ENCODE measurements around the gene GTPBP2.
"Not testable (repeated sequence)": the region's sequence is repeated elsewhere in the genome, so short reads cannot be mapped to it uniquely, and the experiment has no call there.

The GTPBP2 gene

DNA sequence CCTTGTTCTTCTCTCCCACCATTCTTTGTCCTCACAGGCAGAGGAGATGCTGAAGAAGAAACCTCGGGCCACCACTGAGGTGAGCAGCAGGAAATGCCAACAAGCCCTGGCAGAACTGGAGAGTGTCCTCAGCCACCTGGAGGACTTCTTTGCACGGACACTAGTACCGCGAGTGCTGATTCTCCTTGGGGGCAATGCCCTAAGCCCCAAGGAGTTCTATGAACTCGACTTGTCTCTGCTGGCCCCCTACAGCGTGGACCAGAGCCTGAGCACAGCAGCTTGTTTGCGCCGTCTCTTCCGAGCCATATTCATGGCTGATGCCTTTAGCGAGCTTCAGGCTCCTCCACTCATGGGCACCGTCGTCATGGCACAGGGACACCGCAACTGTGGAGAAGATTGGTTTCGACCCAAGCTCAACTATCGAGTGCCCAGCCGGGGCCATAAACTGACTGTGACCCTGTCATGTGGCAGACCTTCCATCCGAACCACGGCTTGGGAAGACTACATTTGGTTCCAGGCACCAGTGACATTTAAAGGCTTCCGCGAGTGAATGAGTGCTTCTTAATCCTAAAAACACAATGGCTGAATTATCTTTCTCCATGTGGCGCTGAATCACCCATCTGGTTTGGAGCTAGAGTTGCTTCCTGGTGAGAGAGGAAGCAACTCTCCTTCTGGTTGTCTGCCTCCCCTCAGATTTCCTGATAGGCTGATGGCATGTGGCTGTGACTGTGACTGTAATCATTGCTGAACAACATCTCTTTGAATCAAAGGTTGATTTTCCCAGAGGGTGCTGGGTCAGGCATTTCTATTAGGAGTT is 11.1 kb upstream of the GTPBP2 start:
- ATAC-seq (replicated peaks), result no peak
- Mint-ChIP-seq H3K36me3 (peaks cover 23 to 41% of the 10 kb centered on the region in 2 donors), H3K9me3 (no peaks in the 10 kb centered on the region), H3K27me3 (no peaks in the 10 kb centered on the region), H3K4me3 (no peak overlapping the region), H3K4me1 (peaks cover 25 to 39% of the 10 kb centered on the region in 2 donors), H3K27ac (no peak overlapping the region)
- DNase-seq, result no peak

DNA sequence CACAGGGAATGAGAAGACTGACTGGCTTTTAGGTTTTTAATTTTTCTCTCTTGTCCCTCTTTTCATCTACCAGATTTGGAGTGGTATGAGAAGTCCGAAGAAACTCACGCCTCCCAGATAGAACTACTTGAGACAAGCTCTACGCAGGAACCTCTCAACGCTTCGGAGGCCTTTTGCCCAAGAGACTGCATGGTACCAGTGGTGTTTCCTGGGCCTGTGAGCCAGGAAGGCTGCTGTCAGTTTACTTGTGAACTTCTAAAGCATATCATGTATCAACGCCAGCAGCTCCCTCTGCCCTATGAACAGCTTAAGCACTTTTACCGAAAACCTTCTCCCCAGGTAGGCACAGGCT is 7.2 kb upstream of the GTPBP2 start:
- H3K9me3 Mint-ChIP-seq, result no peaks in the 10 kb centered on the region
- ATAC-seq (replicated peaks), result peak; percentile 17 to 22
- H3K27me3 Mint-ChIP-seq, result no peaks in the 10 kb centered on the region
- H3K4me1 Mint-ChIP-seq, result peaks cover 26 to 43% of the 10 kb centered on the region in 2 donors
- peak overlapping the region; percentile 94 to 99 for H3K4me3 Mint-ChIP-seq
- no peak for DNase-seq
- peaks cover 20 to 30% of the 10 kb centered on the region in 2 donors for H3K36me3 Mint-ChIP-seq
- peak overlapping the region; percentile 94 for H3K27ac Mint-ChIP-seq

DNA sequence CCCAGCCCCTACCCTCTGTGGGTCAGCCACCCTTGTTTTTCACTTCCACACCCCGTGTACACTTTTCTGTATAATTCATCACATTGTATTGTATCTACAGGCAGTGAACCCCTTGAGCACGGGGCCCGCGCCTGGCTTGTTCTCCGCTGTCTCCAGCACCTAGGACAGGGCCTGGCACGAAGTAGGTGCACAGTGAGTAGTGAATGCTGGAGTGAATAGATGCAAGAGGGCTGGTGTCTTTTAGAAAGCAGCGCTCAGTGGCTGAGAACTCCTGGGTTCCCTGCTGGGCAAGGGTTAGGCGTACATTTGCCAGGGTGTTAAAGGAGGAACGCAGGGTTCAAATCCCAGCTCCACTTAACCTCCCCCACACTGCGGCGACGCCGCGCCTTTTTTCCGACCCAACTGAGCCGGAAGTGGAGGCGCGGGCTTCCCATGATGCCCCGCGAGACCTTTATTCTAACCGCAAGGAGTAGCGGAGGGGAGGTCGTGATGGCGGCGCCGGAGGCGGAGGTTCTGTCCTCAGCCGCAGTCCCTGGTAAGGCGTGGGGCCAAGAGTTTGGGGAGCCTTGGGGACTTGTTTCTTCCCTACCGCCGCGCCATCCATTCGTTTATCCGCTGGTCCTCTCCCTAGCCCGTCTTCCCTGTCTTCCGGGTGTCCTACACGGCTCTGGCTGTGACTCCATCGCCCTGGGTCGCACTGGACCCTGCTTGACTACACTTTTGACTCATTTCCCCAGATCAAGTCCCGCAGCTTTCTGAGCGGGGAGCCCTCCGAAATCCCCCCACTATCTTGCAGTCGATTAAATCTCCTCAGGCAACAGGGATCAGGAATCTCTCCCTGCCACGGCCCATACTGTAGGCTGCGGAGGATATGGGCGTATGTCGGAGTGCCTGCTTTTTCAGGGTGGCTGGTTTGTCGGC is 6.6 kb upstream of the GTPBP2 start, which contains the start of gene MAD2L1BP:
Gene MAD2L1BP (plus strand): TSS at position 454 of the 921 bp plus-strand sequence. CDS start 36 bp downstream, at position 490.
- Mint-ChIP-seq H3K4me1 (peaks cover 28 to 43% of the 10 kb centered on the region in 2 donors), H3K4me3 (peak within 1 kb of the TSS; percentile 94 to 99), H3K27ac (peak within 1 kb of the TSS; percentile 94), H3K36me3 (peaks cover 16 to 29% of the 10 kb centered on the region in 2 donors), H3K9me3 (no peaks in the 10 kb centered on the region), H3K27me3 (no peaks in the 10 kb centered on the region)
- ATAC-seq (replicated peaks) (peak; percentile 91), DNase-seq (peak; percentile 77)

DNA sequence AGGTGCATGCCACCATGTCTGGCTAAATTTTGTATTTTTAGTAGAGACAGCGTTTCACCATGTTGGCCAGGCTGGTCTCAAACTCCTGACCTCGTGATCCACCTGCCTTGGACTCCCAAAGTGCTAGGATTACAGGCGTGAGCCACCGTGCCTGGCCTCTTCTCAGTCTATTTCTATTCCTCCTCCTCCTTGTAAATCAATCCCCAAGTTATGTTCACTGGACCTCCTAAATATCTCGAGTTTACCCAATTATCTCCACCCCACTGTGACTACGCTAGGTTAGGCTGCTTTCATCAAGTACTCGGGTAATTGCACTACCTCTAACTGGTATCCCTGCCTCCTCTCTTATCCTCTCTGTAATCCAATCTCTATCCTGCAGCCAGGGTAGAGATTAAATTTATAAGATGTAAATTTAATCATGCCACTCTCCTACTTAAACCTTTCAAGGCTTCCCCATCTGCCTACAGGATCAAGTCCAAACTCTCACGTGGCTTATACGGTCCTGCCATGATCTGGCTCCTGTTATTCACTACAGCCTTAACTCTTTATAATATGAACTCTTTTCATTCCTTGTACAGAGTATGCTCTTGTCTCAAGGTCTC is 5.7 kb upstream of the GTPBP2 start:
- Mint-ChIP-seq H3K4me1 (peaks cover 28 to 51% of the 10 kb centered on the region in 2 donors), H3K36me3 (peaks cover 8 to 21% of the 10 kb centered on the region in 2 donors), H3K9me3 (no peaks in the 10 kb centered on the region), H3K27me3 (no peaks in the 10 kb centered on the region), H3K27ac (no peak overlapping the region), H3K4me3 (peak overlapping the region; percentile 94 to 99)
- ATAC-seq (replicated peaks) (no peak), DNase-seq (no peak)

DNA sequence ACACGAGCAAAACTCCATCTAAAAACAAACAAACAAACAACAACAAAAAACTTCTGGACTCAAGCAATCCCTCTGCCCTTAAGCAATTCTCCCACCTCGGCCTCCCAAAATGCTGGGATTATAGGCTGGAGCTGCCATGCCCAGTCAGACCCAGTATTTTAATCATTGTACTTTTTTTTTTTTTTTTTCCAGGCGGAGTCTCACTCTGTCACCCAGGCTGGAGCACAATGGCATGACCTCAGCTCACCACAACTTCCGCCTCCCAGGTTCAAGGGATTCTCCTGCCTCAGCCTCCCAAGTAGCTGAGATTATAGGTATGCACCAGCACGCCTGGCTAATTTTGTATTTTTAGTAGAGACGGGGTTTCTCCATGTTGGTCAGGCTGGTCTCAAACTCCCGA is 3.9 kb upstream of the GTPBP2 start:
- not testable (repeated sequence) for ATAC-seq (replicated peaks); H3K9me3 Mint-ChIP-seq; H3K27ac Mint-ChIP-seq; H3K27me3 Mint-ChIP-seq; H3K4me3 Mint-ChIP-seq; DNase-seq
- peaks cover 3 to 14% of the 10 kb centered on the region in 2 donors for H3K36me3 Mint-ChIP-seq
- peaks cover 26 to 47% of the 10 kb centered on the region in 2 donors for H3K4me1 Mint-ChIP-seq

GRCh38 chr6:43630980-43631619 is 2.0 kb upstream of the GTPBP2 start:
- Mint-ChIP-seq H3K27me3 (no peaks in the 10 kb centered on the region), H3K27ac (peak overlapping the region; percentile 76), H3K4me3 (peak overlapping the region in 1 of 2 donors; percentile 25), H3K36me3 (peaks cover 14 to 16% of the 10 kb centered on the region in 2 donors), H3K9me3 (no peaks in the 10 kb centered on the region), H3K4me1 (peaks cover 35 to 48% of the 10 kb centered on the region in 2 donors)
- no peak for ATAC-seq (replicated peaks)
- no peak for DNase-seq

DNA sequence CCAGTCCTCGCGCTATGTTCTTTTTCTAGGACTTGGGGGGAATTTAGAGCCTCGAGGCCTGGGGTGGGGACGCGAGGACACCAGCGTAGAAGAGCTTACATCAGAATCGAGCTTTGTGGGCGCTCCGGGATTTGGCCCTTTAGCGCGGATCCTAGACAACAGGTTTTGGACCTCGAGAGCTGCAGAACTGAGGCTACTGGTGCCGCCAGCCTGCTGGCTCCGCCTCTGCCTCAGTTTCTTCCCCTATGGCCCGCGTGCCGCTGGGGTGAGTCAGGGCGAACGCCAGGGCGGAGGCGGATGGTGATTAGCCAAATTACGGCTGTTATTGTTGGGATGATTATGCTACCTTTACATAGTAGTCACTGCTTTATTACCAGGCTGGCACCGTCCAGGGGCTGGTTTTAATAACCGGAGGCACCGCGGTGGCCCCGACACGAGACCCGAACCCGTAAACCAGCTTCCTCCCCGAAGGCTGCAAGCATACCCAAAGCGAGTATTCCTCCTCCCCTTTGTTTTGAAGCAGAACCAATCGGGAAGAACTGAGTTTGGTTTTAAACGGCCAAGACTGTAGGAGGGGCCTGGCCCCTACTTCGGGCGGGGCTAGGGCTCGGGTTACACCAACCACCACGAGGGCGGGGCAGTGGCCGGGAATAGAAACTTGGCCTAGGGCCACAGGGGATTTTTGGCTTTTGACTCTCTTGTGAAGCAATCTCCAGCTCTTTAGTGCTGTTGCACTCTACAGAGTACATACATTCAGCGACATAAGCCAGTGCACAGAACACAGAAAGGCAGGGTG is 639 bp upstream of the GTPBP2 start:
- peak; percentile 93 for DNase-seq
- Mint-ChIP-seq H3K27me3 (no peaks in the 10 kb centered on the region), H3K36me3 (peaks cover 19 to 28% of the 10 kb centered on the region in 2 donors), H3K4me3 (peak overlapping the region; percentile 100), H3K9me3 (no peaks in the 10 kb centered on the region), H3K4me1 (peaks cover 29 to 41% of the 10 kb centered on the region in 2 donors), H3K27ac (peak overlapping the region; percentile 98)
- ATAC-seq (replicated peaks), result peak; percentile 76 to 80

GRCh38 chr6:43628393-43629103 is 516 bp downstream of the GTPBP2 start:
- Mint-ChIP-seq H3K9me3 (no peaks in the 10 kb centered on the region), H3K4me1 (peaks cover 30 to 38% of the 10 kb centered on the region in 2 donors), H3K27me3 (no peaks in the 10 kb centered on the region), H3K4me3 (peak overlapping the region; percentile 100), H3K36me3 (peaks cover 26 to 37% of the 10 kb centered on the region in 2 donors), H3K27ac (peak overlapping the region; percentile 98)
- DNase-seq, result peak; percentile 43
- peak; percentile 24 to 26 for ATAC-seq (replicated peaks)

GRCh38 chr6:43627008-43627825 is 1.8 kb downstream of the GTPBP2 start:
- ATAC-seq (replicated peaks) (no peak), DNase-seq (no peak)
- Mint-ChIP-seq H3K36me3 (peaks cover 32 to 46% of the 10 kb centered on the region in 2 donors), H3K4me1 (peaks cover 30 to 38% of the 10 kb centered on the region in 2 donors), H3K27ac (peak overlapping the region; percentile 86), H3K4me3 (peak overlapping the region; percentile 44 to 69), H3K9me3 (no peaks in the 10 kb centered on the region), H3K27me3 (no peaks in the 10 kb centered on the region)

DNA sequence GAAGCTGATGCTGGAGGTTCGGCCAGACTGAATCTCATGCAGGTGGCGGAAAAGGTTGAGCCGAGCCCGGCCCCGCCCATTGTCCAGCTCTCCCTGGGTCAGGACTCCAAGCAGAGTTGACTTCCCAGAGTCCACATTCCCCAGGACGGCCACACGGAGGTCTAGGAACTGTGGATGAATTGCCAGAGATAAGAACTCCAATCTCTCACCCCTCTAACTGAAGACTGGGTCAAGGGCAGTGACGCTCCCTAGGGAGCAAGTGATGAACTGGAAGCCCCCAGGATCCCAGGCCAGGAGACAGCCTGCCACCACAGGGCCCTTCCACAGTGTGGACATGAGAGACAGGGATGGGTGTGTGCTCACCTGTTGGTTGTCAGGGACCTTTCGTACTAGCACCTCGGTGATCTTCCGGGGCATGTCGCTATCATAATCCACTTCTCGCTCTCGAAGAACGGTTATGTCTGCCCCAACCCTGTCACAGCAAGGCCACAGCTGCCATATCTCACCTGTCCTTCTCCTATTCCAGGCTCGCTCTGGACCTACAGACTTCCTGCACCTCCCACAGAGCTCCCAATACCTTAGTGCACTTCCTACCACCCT is 3.6 kb downstream of the GTPBP2 start:
- peaks cover 43 to 58% of the 10 kb centered on the region in 2 donors for H3K36me3 Mint-ChIP-seq
- peak overlapping the region; percentile 78 for H3K27ac Mint-ChIP-seq
- no peaks in the 10 kb centered on the region for H3K9me3 Mint-ChIP-seq
- H3K4me3 Mint-ChIP-seq, result no peak overlapping the region
- no peak for DNase-seq
- ATAC-seq (replicated peaks), result no peak
- H3K4me1 Mint-ChIP-seq, result peaks cover 28 to 37% of the 10 kb centered on the region in 2 donors
- no peaks in the 10 kb centered on the region for H3K27me3 Mint-ChIP-seq

- ATAC-seq (replicated peaks) (no peak), DNase-seq (no peak)
- no peaks in the 10 kb centered on the region for H3K27me3 Mint-ChIP-seq
- H3K4me1 Mint-ChIP-seq, result peaks cover 23 to 33% of the 10 kb centered on the region in 2 donors
- no peak overlapping the region for H3K4me3 Mint-ChIP-seq
- H3K36me3 Mint-ChIP-seq, result peaks cover 44 to 59% of the 10 kb centered on the region in 2 donors
- peak overlapping the region; percentile 78 for H3K27ac Mint-ChIP-seq
- H3K9me3 Mint-ChIP-seq, result no peaks in the 10 kb centered on the region
Measured at GRCh38 chr6:43624786-43625288, 4.2 kb downstream of the GTPBP2 start.
